Suppressor macrophage (primary cell): ENCODE measurements around the gene DNAI2.
A peak's percentile ranks its signal among the peaks of the same experiment; 100 is the strongest.
"Not testable (repeated sequence)": the region's sequence is repeated elsewhere in the genome, so short reads cannot be mapped to it uniquely, and the experiment has no call there.

Experiments used
- DNase-seq, 4 experiments: peaks; one replicate each; pipeline ENCODE4 v3.0.0-alpha.2; 2020 to 2022

DNAI2 gene

DNA sequence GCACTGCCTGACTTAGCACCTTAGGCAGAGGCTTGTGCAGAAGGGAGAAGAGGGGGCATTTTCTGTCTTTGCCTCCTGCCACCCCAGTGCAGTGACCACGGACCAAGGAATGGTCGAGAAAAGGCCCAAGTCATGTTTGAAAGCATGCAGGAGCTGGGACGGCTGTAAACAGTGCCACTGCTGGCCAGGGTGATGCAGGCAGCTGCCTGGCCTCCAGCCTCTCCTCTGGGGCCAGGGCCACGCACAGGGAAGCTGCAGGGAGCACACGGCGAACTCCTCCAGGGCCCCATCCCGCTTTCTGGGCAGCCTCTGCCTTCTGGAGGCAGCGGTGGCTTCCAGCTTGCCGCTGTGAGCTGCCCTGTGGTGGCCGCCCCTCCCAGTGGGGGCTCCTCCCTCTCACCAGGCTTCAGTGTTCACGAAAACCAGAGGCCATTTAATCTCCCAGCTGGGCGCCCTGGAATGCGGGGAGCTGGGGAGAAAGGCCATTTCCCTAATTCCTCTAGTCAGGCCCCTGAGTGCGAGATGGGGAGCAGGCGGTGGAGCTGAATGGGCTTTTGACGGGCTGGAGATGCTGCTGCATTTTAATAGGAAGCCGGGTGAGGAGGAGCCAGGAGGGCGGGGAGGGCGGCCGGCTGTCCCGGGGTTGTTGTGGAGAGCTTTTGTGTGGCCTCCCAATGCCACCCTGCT is 28.7 kb upstream of the DNAI2 start:
- DNase-seq: no peak

DNA sequence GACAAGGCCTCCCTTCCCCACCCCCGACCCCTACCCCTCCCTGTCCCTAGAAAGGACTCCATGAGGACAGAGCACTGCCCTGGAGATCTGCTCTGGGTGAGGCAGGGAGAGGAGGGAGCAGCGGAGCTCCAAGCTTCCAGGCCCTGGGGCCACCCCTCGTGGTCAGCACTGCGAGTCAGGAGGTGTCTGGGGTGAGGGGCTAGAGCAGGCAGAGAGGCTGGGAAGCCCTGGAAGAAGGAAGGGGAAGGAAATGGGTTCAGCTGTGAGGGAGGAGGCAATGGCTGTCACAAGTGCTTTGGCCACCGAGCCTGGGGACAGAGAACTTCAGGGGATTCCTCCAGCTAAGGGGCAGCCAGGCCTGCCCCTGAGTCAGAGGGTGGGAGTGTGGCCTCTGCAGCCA is 28.2 kb upstream of the DNAI2 start:
- peak; percentile 57 to 75 (median 68) for DNase-seq

DNA sequence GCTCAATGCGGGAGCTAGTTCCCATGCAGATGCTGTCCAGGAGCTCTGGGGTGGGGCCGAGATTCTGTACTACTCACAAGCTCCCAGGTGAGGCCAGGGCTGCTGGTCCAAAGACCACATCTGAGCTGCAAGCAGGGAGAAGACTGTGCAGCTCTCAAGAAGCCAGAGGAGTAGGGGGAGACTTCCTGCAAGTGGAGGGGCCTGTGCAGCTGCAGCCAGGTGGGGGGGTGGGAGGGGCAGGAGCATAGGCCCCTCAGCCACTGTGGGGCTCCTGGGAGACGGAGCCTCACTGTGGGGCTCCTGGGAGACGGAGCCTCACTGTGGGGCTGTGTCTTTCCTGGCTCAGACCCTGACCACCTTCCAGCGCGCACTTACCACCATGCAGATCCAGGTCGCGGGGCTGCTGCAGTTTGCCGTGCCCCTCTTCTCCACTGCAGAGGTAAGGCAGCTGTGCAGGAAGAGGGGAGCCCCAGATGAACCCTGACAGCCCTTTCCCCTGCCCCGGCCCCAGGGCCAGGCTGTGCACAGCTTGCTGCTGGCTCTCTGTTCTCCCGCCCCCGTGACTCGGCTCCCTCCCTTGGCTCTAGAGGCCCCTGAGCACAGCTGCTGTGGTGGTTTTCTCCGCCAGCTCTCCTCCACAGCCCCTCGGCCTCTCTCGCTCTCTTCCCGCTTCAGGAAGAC is 24.3 kb upstream of the DNAI2 start:
- DNase-seq: no peak

DNA sequence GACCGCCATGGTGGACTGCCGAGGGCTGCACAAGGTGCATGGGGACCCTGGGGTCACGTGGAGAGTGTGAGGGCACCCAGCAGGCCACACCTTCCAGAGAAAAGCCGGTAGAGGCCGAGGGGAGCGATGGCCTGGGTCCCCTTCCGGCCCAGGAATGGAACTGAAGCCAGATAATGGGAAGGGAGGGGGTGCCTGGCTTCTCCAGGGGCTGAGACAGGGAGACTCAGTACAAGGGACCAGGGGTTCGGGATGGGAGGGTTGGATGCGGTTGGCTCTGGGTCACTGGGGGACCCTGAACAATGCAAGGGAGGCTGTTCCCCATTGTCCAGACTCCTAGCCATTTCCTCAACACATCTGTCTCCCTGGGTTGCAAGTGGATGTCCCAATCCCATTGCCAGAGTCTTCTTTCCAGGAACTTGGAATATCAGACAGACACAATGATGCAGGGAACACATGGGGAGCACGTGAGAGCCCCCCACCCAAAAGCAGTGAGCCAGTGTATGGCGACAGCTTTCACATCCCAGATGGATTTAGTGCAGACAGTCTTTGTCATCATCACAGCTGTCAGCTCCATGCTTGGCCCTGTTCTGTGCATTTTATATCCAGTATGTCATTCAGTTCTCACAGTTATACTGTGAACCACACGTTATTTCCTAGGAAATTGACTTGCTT is 23.6 kb upstream of the DNAI2 start:
- DNase-seq: no peak

DNA sequence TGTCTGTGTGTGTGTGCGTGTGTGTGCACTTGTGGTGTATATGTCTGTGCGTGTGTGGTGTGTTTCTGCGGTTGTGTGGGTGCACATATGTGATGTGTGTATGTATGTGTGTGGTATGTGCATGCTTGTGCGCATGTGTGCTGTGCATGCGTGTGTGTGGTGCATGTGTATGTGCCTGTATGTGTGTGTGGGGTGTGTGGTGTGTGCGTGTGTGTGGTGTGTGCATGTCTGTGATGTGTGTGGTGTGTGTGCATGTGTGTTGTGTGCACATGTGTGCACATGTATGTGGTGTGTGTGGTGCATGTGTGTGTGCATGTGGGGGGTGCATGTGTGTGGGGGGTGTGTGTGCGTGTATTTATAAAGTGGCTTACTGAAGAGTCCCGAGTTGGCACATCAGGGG is 23.0 kb upstream of the DNAI2 start:
- no peak for DNase-seq

DNA sequence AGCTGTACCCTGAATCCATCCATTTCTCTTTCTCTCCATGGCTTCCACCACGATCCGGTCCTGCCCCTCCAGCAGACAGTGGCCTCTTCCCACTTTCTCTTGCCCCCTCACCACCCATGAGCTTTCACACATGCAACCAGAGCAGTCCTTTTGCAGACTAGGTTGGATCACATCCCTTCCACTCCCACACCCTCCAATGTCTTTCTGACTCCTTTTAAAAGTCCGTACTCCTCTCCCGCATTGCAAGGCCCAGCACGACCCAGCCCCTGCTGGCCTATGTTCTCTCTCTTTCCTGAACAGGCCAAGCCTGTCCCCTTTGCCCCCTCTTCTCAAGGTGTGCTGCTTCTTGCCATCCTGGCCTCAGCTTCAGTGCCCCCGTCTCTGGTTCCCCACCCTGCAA is 22.5 kb upstream of the DNAI2 start:
- DNase-seq: no peak

DNA sequence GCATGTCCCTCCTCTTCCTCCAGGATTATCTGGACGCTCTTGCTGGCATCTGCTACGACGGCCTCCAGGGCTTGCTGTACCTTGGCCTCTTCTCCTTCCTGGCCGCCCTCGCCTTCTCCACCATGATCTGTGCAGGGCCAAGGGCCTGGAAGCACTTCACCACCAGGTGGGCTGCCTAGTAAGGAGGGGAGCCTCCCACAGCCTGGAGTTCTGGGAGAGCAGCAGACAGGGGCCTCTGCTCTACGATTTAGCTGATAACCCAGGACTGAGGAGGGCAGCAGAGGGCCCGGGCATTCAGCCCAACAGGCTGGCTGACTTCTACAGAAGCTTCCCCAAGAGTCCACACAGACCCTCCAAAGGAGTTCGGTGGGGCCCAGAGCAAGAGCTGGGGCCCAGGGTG is 21.8 kb upstream of the DNAI2 start:
- DNase-seq: no peak

DNA sequence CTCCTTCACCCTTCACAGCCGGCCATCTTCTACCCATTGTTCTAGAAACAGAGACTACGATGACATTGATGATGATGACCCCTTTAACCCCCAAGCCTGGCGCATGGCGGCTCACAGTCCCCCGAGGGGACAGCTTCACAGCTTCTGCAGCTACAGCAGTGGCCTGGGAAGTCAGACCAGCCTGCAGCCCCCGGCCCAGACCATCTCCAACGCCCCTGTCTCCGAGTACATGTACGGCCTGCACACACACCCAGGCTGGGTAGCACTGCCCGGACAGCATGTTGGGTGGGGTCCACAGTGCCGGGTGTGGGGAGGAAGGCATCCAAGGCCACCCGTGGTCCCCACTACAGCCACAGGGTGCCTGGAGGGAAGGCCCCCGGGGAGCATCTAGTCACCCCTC is 21.0 kb upstream of the DNAI2 start:
- no peak for DNase-seq

DNA sequence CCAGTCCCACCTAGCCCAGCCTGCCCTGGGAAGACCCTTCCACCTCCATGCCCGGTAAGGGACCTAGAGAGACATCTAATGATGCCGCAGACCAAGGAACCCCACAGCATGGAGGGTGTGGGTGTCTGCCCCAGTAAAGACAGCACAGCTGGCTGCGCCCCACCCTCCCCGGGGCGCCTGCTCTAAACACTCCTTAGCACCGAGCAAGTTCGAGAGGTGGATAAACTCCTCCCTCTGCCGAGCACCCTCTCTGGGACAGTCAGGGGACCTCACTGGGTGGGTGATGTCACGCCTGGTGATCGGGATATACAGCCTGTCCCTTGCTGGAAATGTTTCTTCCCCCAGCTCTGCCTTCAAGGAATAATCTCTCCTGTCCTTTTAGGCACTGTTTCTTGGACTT is 16.7 kb upstream of the DNAI2 start:
- no peak for DNase-seq

DNA sequence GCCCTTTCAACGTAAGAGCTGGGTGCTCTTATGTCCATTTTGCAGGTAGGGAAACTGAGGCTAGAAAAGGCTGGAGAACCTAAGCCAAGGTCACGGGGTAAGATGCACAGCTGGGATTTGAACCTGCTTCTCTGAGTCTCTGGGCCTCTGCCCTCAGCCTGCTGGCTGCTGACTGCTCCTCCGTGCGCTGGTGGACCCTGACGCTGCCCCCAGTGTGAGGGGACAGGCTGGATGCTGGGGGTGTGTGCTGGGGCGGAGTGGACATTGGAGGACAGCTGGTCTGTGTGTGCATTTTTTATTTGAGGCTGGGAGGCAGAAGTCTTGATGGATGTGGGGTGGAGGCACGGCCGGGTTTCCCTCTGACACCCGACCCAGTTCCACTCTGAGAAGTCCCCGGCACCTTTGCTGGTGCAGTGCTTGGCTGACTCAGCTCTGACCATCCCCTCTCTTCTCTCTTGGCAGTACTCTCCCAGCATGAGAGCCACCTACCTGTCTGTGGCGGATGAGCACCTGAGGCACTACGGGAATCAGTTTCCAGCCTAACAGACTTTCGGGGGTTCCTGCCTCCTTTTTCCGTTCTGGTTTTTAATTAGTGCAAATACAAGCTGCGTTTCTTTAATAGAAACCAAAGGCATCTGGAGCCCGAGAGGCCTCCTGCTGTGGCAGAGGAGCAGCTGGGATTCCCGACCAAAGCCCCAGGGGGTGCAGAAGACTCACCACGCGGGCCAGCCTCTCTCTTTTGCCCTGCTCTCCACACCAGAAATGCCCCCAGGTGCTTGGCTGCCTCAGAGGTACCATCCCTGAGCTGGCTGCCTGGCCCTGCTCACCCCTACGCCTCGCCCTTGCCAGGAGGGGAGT is 14.1 kb upstream of the DNAI2 start:
- DNase-seq: no peak

DNA sequence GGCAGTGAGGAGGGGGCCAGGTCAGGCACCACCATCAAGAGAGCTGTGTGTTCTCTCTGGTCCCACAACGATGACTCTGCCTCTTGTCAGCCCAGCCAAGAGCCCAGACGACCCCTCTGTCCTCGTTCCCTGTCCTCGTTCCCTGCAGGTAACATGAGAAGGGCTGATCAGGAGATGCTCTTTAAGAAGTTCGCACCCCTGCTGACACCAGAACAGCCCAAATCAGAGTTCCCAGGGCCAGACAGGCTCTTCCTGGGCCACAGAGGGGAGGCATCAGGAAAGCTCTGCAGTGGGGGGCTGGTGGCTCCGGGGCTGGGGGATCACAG is 13.5 kb upstream of the DNAI2 start:
- no peak for DNase-seq

DNA sequence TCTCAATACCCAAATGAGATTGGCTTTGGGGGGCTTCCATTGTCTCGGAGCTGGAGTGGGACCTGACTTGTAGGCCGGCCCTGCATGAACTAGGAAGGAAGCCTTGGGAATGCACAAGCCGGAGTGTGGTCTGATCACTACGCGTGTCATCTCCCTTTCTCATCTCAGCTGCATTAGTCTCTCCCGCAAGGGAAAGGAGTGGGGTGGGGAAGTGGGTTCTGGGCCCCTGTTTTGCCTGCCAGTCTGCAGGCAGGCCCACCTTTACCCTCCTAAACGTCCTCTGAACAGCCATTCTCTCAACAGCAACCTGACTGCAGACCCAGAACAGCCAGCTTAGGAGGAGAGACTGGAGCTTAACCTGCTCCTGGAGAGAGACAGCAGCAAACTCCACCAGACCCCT is 11.4 kb upstream of the DNAI2 start:
- no peak for DNase-seq

DNA sequence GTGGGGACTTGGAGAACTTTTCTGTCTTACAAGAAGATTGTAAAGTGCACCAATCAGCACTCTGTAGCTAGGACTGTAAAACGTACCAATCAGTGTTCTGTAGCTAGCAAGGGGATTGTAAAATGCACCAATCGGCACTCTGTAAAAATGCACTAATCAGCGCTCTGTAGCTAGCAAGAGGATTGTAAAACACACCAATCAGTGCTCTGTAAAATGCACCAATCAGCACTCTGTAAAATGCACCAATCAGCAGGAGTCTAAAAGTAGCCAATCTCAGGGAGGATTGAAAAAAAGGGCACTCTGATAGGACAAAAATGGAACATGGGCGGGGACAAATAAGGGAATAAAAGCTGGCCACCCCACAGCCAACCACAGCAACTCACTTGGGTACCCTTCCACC is 7.0 kb upstream of the DNAI2 start:
- DNase-seq: not testable (repeated sequence)

DNA sequence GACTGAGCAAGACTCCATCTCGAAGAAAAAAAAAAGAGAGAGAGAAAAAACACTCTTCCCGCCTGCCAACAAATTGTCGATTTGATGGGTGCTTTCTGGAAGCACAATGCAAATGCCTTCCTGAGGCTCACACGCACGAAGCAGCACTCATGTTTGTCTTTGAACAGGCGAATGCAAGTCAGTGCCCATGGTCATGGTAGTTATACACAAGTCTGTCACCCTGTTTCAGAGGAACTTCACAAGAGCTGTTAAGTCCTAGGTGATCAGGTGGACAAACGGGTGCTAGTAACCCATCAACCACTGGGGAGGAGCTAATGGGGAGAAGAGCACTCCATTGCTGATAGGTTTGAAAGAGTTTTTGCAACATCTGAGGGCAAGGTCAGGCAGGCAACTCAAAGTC is 6.5 kb upstream of the DNAI2 start:
- DNase-seq: no peak

DNA sequence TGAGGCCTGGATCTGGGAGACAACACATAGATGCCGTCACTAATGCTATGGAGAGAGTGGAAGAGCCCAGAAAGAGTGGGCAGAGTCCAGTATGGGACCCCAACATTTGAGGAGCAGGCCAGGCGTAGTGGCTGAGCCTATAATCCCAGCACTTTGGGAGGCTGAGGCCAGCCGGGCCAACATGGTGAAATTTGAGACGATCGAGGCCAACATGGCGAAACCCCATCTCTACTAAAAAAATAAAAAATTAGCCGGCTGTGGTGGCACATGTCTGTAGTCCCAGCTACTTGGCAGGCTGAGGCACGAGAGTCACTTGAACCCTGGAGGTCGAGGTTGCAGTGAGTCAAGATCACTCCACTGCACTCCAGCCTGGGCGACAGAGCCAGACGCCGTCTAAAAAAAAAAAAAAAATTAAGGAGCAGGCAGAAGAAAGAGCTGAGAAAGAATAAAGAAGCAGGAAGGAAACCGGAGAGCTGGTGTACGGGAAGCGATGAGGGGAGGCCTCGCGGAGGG is 6.0 kb upstream of the DNAI2 start:
- DNase-seq: no peak

DNA sequence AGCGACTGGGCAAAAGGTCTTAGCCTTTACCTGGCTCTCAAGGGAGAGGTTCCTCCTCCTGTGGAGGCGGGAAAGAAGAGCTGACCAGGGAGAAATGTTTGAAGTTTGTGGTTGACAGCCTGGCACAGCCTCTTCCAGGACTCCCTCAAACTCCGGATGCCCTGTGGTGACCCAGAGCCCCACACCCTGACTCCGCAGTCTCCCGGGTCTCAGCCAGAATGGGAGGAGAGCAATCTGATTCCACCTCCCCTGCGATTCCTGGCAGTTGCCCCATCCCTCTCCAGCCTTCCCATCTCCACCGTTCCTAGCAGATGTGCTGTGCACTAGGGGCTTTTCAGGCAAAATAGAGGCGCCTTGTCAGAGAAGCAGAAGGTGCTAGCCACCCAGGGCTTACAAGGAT is 5.5 kb upstream of the DNAI2 start:
- no peak for DNase-seq

DNA sequence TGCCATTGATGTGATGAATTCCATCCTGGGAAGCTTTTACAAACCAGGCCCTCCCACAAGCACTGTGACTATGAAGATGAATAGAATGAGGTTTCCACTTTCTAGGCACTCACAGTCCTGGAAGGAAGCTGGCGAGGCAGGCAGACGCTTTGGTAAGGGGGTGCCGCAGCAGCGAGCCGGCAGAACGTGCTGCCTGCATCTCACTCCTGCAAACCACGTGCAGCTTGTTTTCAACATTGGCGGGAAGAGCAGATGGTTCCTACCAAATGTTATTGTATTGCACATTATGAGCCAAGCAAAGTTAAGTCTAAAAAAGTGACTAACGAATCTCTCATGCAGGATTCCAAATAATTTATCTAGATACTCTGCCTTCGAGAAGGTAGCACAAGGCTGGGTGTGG is 3.7 kb upstream of the DNAI2 start:
- no peak for DNase-seq

DNA sequence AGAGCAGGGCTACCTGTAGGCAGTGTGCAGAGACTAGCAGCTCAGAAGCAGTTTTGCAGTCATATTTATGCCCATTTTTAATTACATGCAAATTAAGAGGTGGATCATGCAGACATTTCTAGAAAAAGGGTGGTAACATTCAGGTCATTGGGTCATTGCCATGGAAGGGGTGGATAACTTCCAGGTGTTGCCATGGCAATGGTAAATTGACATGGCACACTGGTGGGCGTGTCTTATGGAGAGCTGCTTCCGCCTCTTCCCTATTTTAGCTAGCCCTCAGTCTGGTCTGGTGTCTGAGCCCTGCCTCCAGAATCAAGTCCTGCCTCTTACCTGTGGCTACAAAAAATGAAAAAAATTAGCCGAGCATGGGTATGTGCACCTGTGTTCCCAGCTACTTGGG is 2.8 kb upstream of the DNAI2 start:
- DNase-seq: peak; percentile 40 to 64 (median 56)

DNA sequence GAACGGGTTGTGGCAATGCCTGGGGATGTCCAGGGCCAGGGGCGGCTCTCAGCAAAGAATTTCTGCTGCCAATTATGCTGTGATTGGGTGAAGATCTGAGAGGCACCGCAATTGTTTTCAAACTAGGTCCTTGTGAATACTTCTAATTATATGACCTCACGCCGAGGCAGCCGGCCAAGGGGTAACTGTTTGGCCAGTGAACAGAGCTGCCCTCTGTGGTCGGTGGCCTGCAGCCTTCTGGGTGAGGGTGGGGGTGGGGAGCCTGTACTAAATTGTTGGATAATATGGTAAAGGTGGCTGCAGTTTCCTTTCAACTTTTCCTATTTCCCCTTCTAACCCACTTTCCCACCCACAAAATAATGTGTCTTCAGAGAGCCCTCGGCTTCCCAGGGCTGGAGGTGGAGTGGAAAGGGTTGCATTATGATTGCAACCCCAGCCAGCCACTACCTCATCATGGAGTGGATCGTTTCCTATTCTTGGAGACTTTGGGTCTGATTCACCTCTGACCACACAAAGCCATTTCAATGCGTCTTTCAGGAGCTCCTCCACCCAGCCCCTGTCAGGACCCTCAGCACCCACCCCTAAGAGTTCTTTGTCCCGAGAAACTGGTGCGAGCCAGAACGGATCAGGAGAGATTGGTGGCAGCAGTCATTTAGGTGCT is 2.0 kb upstream of the DNAI2 start:
- DNase-seq: peak in 1 of 4 experiments; percentile 21

DNA sequence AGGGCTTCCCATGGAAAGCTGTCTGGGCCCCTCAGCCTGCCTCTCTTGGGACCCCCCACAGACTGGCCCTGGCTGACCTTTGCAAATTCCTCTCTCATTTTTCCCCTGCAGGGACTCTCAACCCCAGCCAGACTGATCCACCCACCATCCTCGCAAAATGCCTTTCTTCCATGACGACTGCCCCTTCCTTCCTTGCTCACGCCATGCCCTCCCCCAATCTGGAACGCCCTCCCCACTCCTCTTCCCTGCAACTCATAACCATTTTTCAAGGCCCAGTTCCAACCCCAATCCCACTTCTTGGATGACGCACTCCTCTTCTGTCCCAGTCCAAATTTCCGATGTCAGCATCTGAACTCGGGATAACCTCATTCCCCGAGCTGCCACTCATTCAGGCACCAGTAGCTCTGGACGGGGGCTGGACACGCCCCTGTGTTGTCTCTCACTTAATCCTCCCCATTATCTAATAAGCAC is 1.3 kb upstream of the DNAI2 start:
- DNase-seq: no peak

DNA sequence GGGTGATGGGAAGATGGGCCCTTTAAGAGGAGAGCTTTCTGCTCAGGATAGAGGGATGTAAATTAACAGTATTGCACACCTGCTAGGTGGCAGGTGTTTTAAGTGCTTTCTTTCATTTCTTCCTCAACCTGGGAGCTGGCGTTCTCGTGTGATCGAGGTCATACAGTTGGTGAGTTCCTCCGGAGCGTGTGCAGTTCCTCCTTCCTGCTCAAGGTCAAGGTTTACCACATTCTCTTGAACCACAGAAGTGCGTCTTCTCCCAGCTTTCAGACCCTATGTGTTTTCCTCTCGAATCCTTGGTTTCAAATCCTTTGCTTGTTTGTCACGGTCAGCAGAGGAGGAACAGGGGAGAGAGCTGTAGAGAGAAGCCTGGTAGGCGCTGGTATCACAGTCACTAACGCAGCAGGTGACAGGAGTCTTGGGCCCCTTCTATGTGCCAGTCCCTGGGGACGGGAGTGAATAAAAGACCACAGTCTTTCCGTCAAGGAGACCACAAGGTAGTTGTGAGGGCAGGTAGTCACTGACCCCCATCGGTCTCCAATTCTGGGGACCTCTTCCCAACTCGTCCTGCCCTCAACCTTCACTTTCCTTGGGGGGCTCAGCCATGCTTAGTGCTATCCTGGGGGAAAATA is 791 bp downstream of the DNAI2 start:
- peak; percentile 36 to 59 (median 52) for DNase-seq

DNA sequence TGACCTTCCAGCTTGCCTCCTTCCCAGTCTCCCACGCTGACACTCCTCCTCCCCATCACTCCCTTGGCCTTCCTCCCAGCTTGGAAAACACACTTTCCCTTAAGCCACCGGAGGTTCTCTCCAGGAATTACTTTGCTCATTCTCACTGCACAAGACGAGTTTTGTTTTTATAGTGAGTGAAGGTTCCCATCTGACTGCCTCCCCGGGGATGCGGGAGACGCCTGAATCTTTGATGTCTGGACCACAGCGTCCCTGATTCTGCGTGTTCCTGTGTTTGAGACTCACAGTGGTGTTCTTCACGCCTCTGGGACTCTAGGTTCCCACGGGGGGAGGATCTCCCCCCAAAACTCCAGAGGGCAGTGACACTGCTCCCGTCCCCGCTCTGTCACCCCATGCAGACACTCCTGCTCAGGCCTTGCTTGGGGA is 2.0 kb downstream of the DNAI2 start:
- DNase-seq: no peak
